NCI-H146 treated with DMSO at 0.1 percent for 48 hours (cell line): ENCODE measurements around the gene FAM83D.

Experiments used
- DNase-seq: peaks from one replicate; lab custom pipeline; 2025; ENCODE audit not compliant: unreplicated experiment; lab: John Stamatoyannopoulos, UW

Gene FAM83D

DNA sequence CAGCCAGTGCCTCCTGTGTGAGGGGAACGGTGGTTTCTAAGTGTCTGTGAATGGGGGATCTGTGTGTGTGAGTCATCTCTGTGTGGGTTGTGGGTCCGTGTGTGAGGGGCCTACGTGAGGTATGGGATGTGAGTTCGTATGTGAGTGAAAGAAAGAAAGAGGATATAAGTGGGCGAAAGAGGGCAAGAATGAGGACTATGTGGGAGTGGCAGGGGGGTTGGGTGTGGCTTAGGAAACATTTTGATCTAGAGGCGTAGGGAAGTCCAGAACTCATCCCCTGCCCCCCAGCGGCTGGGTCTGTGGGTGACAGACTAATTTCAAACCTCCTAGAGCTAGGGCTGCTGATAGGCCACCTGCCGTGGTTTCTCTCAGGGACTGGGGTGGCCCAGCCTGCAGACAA, 71.4 kb downstream of the FAM83D start:
- DNase-seq: no peak

DNA sequence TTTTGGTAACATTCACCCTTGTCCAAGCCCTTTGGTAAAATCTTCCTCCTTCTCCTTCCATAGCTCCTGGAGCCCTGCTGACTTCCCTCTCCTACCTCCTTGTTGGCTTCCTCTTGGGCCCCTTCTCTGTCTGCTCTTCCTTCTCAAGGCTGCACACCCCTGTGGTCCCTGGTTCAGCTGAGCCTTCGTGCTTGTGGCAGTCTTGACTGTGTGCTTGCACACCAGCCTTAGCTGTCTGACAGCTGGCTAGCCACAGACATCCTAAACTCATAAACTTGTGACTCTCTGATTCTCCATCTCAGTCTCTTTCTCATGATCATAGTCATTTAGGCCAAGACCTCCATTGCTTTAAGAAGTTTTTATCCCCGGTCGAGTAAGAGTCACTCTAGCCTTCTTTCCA, 73.0 kb downstream of the FAM83D start:
- no peak for DNase-seq

DNA sequence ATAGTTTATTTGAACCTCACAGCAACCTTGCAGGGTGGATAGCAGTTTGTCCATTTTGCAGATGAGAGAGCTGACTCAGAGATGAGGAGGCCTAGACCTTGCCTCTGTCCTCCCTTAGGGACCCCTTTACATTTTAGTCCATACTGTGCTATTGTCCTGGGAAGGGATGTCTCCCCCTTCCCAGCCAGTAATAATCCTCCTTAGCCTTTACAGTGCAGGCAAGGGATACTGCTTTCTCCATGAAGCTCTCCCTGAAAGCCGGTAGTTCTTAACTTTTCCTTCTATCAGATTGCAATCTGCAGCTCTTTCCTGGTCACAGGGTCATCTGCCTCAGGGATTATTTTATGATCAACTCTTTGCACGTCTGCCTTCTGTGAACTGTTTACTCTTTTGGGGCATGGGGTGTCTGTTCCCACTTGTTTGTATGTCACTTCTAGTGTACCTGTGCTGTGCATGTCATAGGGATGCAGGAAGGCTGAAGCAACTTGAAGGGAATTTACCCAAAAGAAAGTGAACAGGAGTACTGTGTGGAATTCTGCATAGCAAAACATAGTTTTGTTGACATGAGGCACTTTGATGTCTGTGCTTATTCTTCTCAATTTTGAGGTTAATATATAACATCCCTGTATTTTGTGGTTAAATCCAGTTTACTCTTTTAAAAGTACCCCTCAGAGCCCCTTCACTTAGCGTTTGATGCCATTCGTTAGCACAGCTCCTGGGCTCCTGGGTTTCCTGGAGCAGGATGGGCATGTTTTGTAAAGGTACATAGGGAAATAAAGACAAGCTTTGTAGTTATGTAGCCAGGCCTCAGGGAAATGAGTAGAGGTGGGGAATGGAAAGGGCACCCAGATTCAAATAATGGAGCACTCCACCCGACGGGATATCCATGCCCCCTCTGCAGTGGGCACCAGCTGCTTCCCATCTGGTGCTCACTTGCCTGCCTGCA, 74.0 kb downstream of the FAM83D start:
- no peak for DNase-seq
